ENCODE results near the gene XRCC1. TPM values are rescaled to one million over a fixed set of nuclear protein-coding genes. Genes with fewer than 3 reads are reported as not detected.

Gene XRCC1
- total and polyA plus RNA-seq, 2 of the 8 experiments (the other 6 are each of a cell fraction or from before 2014, with no cell fraction given), result 42.5 to 44.4 TPM

DNA sequence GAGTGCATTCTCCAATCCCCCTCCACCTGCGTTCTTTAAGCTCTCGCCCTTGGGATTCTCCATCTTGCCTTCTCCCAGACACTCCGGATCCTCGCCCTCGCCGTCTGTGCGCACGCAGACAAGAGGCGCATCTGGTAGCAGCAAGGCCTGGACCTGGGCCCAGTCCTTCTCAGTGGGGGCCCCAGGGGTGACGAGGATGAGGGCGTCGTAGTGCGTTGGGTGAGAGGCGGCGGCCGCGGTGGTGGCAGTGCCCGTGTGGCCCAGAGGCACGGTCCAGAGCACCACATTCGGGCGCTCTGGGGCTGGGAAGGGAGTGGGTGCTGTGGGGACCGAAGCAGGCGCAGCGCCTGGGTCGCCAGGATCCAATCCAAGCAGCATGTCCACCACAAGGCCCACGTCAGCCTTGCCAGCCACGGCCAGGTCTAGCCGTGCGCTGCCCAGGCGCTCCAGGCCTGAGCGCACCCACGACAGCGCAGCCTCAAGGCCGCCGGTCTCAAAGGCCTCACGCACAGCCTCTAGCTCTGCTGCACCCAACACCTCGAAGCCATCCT is 17.5 kb upstream of the XRCC1 start:
- Histone ChIP-seq H3K9me3 (ENCODE audit: insufficient read depth in 2 of 2, low read depth in 1 of 2, low read length in 1 of 2) (no peaks in the 10 kb centered on the region), H2BK120ac (replicated peaks; ENCODE audit: low read depth, low read length) (no peak overlapping the region), H3K79me1 (ENCODE audit: low read depth, low read length) (peaks cover 6% of the 10 kb centered on the region), H3K27me3 (replicated peaks in 1 of 4; ENCODE audit: control insufficient read depth in 3 of 4, extremely low read depth in 1 of 4, insufficient read depth in 3 of 4, low read length in 3 of 4) (no peaks in the 10 kb centered on the region), H3K23me2 (ENCODE audit: low read depth, low read length) (peaks cover 16% of the 10 kb centered on the region; the same call in 1 of the 2 replicates), H4K91ac (replicated peaks; ENCODE audit: insufficient read length, low read length) (no peak overlapping the region), H4K20me1 (replicated peaks in 1 of 2; ENCODE audit: control insufficient read depth in 1 of 2, insufficient read depth in 2 of 2, low read length in 2 of 2) (peaks cover 4 to 7% of the 10 kb centered on the region in 2 experiments), H3K4me1 (replicated peaks in 1 of 4; ENCODE audit: control insufficient read depth in 3 of 4, insufficient read depth in 4 of 4, low read length in 3 of 4) (peaks cover 2 to 6% (median 3%) of the 10 kb centered on the region in 4 experiments; a peak in 6 of 7 replicates), H2BK5ac (ENCODE audit: low read depth, low read length) (0 out of 2 replicates have a peak overlapping the region, but pooled peaks have one; percentile 71), H3K27ac (ENCODE audit: low read depth, low read length) (no peak overlapping the region), H2AK5ac (ENCODE audit: low read depth, low read length) (no peak overlapping the region), H3K14ac (ENCODE audit: insufficient read length) (no peak overlapping the region), H2AFZ (ENCODE audit: low read length) (no peak overlapping the region), H3K9ac (replicated peaks in 1 of 4; ENCODE audit: extremely low read depth in 1 of 4, low read depth in 3 of 4, low read length in 3 of 4) (no peak overlapping the region), H2BK12ac (ENCODE audit: low read depth, low read length) (no peak overlapping the region), H3K36me3 (ENCODE audit: control insufficient read depth in 2 of 4, insufficient read depth in 4 of 4, low read length in 3 of 4) (peaks cover 3 to 21% (median 8%) of the 10 kb centered on the region in 4 experiments; a peak in 5 of 8 replicates), H3K79me2 (ENCODE audit: control insufficient read depth in 1 of 2, insufficient read depth in 2 of 2, low read length in 2 of 2) (peaks cover 5 to 13% of the 10 kb centered on the region in 2 experiments), H3K56ac (replicated peaks; ENCODE audit: insufficient read length, low read depth, low read length) (no peak overlapping the region), H4K8ac (ENCODE audit: extremely low read depth, insufficient read depth, low read length) (no peak overlapping the region), H3K4me3 (ENCODE audit: extremely low read depth in 1 of 4, insufficient read depth in 2 of 4, low read depth in 3 of 4, low read length in 4 of 4) (no peak overlapping the region), H3K4ac (replicated peaks; ENCODE audit: insufficient read length, low read depth, low read length) (no peak overlapping the region), H3K23ac (ENCODE audit: insufficient read length) (no peak overlapping the region), H2BK15ac (ENCODE audit: low read length) (no peak overlapping the region), H3K18ac (ENCODE audit: extremely low read depth, low read length) (no peak overlapping the region), H4K5ac (ENCODE audit: insufficient read length, low read depth, low read length) (no peak overlapping the region), H3K4me2 (ENCODE audit: insufficient read depth in 1 of 2, low read depth in 2 of 2, low read length in 2 of 2) (no peak overlapping the region), H2BK20ac (ENCODE audit: low read length) (no peak overlapping the region)
- 94% methylated on average over 33 of the region's 37 CpGs; no CpG with 5 or more reads in 1 of the 2 experiments for WGBS, 2 experiments (ENCODE audit: extremely low coverage in 1 of 2, insufficient coverage in 1 of 2, insufficient read length in 1 of 2, insufficient replicate concordance in 2 of 2, low coverage in 1 of 2, low lambda C conversion rate in 2 of 2, missing lambda C conversion rate in 1 of 2)
- DNase-seq (ENCODE audit: low read depth in 1 of 2, low spot score in 2 of 2), result no peak
- FAIRE-seq, result no peak
- ChIA-PET CTCF (ENCODE audit: partially characterized antibody) (interaction anchor here (0.7 to 6.5 kb wide), 10 partner anchors 18 to 70 kb away, joined by 3 to 92 read pairs (median 21); partner anchors contain the start of genes PINLYP, XRCC1 and ZNF575), POLR2A (ENCODE audit: partially characterized antibody) (interaction anchor here (1.0 to 3.3 kb wide), 3 partner anchors 12 to 59 kb away, joined by 3 to 22 read pairs (median 8); partner anchors contain the start of gene ZNF575)
- TF ChIP-seq GTF2F1 (IDR thresholded peaks at IDR 0.05; ENCODE audit: borderline replicate concordance, low read depth, low read length), result no peak
- TF ChIP-seq RXRA (IDR thresholded peaks at IDR 0.05; ENCODE audit: insufficient read depth, low read depth, low read length), result no peak
- TF ChIP-seq CBX5 (IDR thresholded peaks at IDR 0.05; ENCODE audit: low read depth, low read length), result no peak
- TF ChIP-seq, protein P1, sequence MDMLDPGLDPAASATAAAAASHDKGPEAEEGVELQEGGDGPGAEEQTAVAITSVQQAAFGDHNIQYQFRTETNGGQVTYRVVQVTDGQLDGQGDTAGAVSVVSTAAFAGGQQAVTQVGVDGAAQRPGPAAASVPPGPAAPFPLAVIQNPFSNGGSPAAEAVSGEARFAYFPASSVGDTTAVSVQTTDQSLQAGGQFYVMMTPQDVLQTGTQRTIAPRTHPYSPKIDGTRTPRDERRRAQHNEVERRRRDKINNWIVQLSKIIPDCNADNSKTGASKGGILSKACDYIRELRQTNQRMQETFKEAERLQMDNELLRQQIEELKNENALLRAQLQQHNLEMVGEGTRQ (IDR thresholded peaks at IDR 0.05; ENCODE audit: low read length), result no peak
- TF ChIP-seq RFX5 (IDR thresholded peaks at IDR 0.05; ENCODE audit: borderline replicate concordance, low read depth, low read length), result no peak
- no peak for TF ChIP-seq YY1 (IDR thresholded peaks at IDR 0.05; ENCODE audit: low read depth, low read length)
- TF ChIP-seq SIN3A (conservative IDR thresholded peaks at IDR 0.05 in 1 of 2, IDR thresholded peaks at IDR 0.05 in 1 of 2; ENCODE audit: low read depth in 1 of 2, low read length in 2 of 2), result no peak
- no peak for TF ChIP-seq JUN (IDR thresholded peaks at IDR 0.05; ENCODE audit: low read depth, low read length)
- no peak for TF ChIP-seq NRF1 (IDR thresholded peaks at IDR 0.05; ENCODE audit: low read depth, low read length)
- TF ChIP-seq TCF12 (IDR thresholded peaks at IDR 0.05; ENCODE audit: low read depth, low read length), result no peak
- TF ChIP-seq GABPA (IDR thresholded peaks at IDR 0.05; ENCODE audit: borderline replicate concordance, insufficient read depth, low read length), result no peak
- no peak for TF ChIP-seq KDM4A (IDR thresholded peaks at IDR 0.05; ENCODE audit: low read depth, low read length, severe bottlenecking)
